ENCODE results near the gene ZNF132.

DNA sequence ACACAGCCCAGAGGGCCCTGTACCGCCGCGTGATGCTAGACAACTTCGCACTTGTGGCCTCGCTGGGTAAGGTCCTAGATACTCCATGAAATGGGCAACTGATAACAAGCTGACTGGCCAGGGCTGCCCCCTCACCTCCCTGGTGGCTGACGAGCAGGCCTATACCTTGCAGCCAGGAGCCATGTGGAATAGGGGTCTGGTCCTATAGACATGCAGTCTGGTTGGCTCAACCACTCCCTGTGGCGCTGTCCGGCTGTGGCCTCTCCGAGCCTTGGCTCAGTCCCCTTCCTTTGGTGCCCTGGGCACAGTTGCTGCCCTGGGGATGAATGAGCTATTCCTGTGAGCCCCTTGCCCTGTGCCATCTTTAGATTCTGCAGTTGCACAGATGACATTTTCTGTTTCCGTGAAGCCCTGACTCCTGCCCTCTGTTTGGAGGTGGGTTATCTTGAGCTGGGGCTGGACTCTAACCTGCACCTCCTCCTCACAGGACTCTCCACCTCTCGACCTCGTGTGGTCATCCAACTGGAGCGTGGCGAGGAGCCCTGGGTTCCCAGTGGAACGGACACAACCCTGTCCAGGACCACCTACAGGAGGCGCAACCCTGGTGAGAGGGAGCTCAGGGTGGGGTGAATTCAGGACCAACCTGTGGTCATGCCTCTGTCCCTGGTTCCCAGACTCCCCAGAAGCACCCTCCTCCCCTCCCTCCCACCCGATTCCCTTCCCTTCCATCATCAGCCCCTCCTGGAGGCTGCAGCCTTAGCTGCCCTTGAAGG, 29.5 kb upstream of the ZNF132 start:
- TF ChIP-seq, protein P1, sequence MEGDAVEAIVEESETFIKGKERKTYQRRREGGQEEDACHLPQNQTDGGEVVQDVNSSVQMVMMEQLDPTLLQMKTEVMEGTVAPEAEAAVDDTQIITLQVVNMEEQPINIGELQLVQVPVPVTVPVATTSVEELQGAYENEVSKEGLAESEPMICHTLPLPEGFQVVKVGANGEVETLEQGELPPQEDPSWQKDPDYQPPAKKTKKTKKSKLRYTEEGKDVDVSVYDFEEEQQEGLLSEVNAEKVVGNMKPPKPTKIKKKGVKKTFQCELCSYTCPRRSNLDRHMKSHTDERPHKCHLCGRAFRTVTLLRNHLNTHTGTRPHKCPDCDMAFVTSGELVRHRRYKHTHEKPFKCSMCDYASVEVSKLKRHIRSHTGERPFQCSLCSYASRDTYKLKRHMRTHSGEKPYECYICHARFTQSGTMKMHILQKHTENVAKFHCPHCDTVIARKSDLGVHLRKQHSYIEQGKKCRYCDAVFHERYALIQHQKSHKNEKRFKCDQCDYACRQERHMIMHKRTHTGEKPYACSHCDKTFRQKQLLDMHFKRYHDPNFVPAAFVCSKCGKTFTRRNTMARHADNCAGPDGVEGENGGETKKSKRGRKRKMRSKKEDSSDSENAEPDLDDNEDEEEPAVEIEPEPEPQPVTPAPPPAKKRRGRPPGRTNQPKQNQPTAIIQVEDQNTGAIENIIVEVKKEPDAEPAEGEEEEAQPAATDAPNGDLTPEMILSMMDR (IDR thresholded peaks at IDR 0.05; ENCODE audit: low read depth, low read length), result no peak
- TF ChIP-seq EZH2phosphoT487 (IDR thresholded peaks at IDR 0.05; ENCODE audit: low read depth), result no peak

All from OCI-LY3 (cell line).